Epithelial cell of esophagus (primary cell): ENCODE measurements around the gene RPL34.

Experiments
- DNase-seq: peaks from one replicate; pipeline ENCODE4 v3.0.0; 2010; ENCODE audit warnings: low read depth
- H3K4me3 ChIP-seq: 2 replicates; pipeline ENCODE4 v1.5.1; 2011; ENCODE audit warnings: mild to moderate bottlenecking, low read length, control low read depth
- CTCF ChIP-seq: IDR thresholded peaks from 2 replicates; pipeline ENCODE4 v1.5.1; 2011; ENCODE audit warnings: low read depth, mild to moderate bottlenecking, low read length, control low read depth, inconsistent platforms; ENCODE audit not compliant: insufficient read depth; ENCODE audit errors: missing control alignments

The RPL34 gene

DNA sequence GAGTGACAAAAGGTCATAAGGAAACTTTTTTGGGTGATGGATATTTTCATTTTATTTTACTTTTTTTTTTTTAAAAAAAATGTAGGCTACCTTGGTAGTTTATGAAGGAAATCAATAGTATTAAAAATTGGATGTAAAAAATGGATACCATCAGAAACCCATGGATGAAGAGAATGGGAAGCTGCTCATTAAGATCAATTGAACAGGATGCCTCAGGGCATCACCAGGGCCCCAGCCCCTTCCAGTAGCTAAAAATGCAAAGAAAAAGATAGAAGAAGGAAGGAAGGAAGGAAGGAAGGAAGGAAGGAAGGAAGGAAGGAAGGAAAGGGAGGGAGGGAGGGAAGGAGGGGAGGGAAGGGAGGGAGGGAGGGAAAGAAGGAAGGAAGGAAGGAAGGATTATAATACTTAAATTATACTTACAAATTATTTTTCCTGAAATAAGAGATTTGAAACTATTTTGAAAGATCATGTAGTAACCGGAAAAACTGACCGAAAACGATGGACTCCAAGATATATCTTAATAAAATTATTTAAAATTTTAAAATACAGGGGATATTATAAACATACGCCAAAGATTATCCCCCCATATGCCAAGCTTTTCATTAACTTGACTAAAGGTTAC is 54.1 kb downstream of the RPL34 start:
- no peak overlapping the region for H3K4me3 ChIP-seq
- DNase-seq, result no peak
- no peak for TF ChIP-seq CTCF
